GM19452 (cell line): ENCODE data around the gene MEIOSIN.

Experiments
- ATAC-seq: cut with Tn5 transposase; IDR thresholded peaks from one replicate; pipeline ENCODE4 v1.9.1; 2021; ENCODE audit not compliant: unreplicated experiment

Gene MEIOSIN

GRCh38 chr19:45779231-45780145, 46.2 kb downstream of the MEIOSIN start:
- ATAC-seq = peak; percentile 85

- ATAC-seq = no peak
These were observed 46.9 kb downstream of the MEIOSIN start for GRCh38 chr19:45780146-45780447.

GRCh38 chr19:45780448-45781213, 47.4 kb downstream of the MEIOSIN start:
- ATAC-seq = no peak

GRCh38 chr19:45781214-45782161, 48.2 kb downstream of the MEIOSIN start:
- ATAC-seq = no peak

- ATAC-seq = no peak
These were observed 49.0 kb downstream of the MEIOSIN start, which contains the start of gene DMPK for GRCh38 chr19:45782162-45782691. Gene DMPK (minus strand): TSS chr19:45782490. CDS start chr19:45782352, 138 bp downstream.

- no peak for ATAC-seq
These were observed 49.9 kb downstream of the MEIOSIN start for GRCh38 chr19:45782820-45783785.

GRCh38 chr19:45784096-45784495, 50.9 kb downstream of the MEIOSIN start:
- no peak for ATAC-seq

GRCh38 chr19:45785097-45785496, 51.9 kb downstream of the MEIOSIN start:
- ATAC-seq = no peak

GRCh38 chr19:45785781-45786532, 52.7 kb downstream of the MEIOSIN start:
- no peak for ATAC-seq

GRCh38 chr19:45786533-45786894, 53.3 kb downstream of the MEIOSIN start:
- no peak for ATAC-seq

GRCh38 chr19:45789035-45789786, 56.0 kb downstream of the MEIOSIN start:
- ATAC-seq = no peak

GRCh38 chr19:45790942-45791341, 57.7 kb downstream of the MEIOSIN start:
- no peak for ATAC-seq

GRCh38 chr19:45791744-45792469, 58.7 kb downstream of the MEIOSIN start:
- ATAC-seq = no peak

GRCh38 chr19:45792470-45793177, 59.4 kb downstream of the MEIOSIN start, which contains the start of gene DMWD:
Gene DMWD (minus strand): TSS chr19:45792845. CDS start chr19:45792756, 89 bp downstream.
- ATAC-seq = peak; percentile 92

- no peak for ATAC-seq
These were observed 59.9 kb downstream of the MEIOSIN start for GRCh38 chr19:45793178-45793564.

- no peak for ATAC-seq
These were observed 60.6 kb downstream of the MEIOSIN start for GRCh38 chr19:45793876-45794275.

- ATAC-seq = no peak
These were observed 61.4 kb downstream of the MEIOSIN start for GRCh38 chr19:45794627-45795026.
